ENCODE results near the gene SHISA7. TPM values are rescaled to one million over a fixed set of nuclear protein-coding genes. Genes with fewer than 3 reads are reported as not detected.

SHISA7 gene
- total and polyA plus RNA-seq, 2 of the 4 experiments (the other 2 are of a cell fraction), result not detected

- H2BK15ac ChIP-seq (ENCODE audit: low read depth, low read length), result no peak overlapping the region
- ATAC-seq (ENCODE audit: low read depth) (no peak), DNase-seq (no peak)
- H3K18ac ChIP-seq (ENCODE audit: low read depth, low read length), result no peak overlapping the region
- no peak overlapping the region for H2BK5ac ChIP-seq (ENCODE audit: low read depth, low read length, poor library complexity, severe bottlenecking)
- no TSS peak for BruUV-seq (replicated peaks)
- no peak overlapping the region for H4K91ac ChIP-seq (ENCODE audit: insufficient read depth, low read depth, low read length)
- H3K23ac ChIP-seq (ENCODE audit: low read depth, low read length), result no peak overlapping the region
- POLR2A ChIA-PET (ENCODE audit: unreplicated experiment), result no interaction called here
- no peaks in the 10 kb centered on the region for H3K79me1 ChIP-seq (ENCODE audit: low read depth in 1 of 2, low read length in 2 of 2)
- TF ChIP-seq POLR2A (IDR thresholded peaks at IDR 0.05; ENCODE audit: low read depth, low read length) (no peak), CHD1 (IDR thresholded peaks at IDR 0.05; ENCODE audit: low read depth, low read length) (no peak), CEBPB (IDR thresholded peaks at IDR 0.05; ENCODE audit: low read depth, low read length) (no peak), MAZ (IDR thresholded peaks at IDR 0.05; ENCODE audit: borderline replicate concordance, low read depth, low read length) (no peak), BHLHE40 (IDR thresholded peaks at IDR 0.05; ENCODE audit: low read depth, low read length) (no peak)
- H3K27me3 ChIP-seq (ENCODE audit: control insufficient read depth, insufficient read depth, low read length), result peaks cover 47% of the 10 kb centered on the region
- H4K8ac ChIP-seq (ENCODE audit: low read depth in 2 of 2, low read length in 2 of 2), result no peak overlapping the region
- no peak overlapping the region for H3K4ac ChIP-seq (ENCODE audit: low read depth, low read length)
- no peaks in the 10 kb centered on the region for H3K36me3 ChIP-seq (ENCODE audit: control insufficient read depth, insufficient read depth, low read length)
- H4K5ac ChIP-seq (ENCODE audit: low read depth, low read length), result no peak overlapping the region
- H3K14ac ChIP-seq (replicated peaks; ENCODE audit: low read depth, low read length), result no peak overlapping the region
- no peaks in the 10 kb centered on the region; the same call in 1 of the 2 replicates for H4K20me1 ChIP-seq (ENCODE audit: insufficient read depth, low read length)
- no peak overlapping the region for H2BK20ac ChIP-seq (ENCODE audit: low read depth, low read length)
- no peak overlapping the region for H3K27ac ChIP-seq (ENCODE audit: insufficient read depth, low read length)
- intact Hi-C loops (cut with micrococcal nuclease) (loop anchor here (5.0 kb wide), 1 partner anchor 222 kb away; no protein-coding TSS in a partner anchor), dilution Hi-C loops (cut with HindIII; ENCODE audit: low sequenced_read_pairs, unreplicated experiment) (no loop called here), in situ Hi-C loops (cut with MboI; ENCODE audit: low sequenced_read_pairs) (no loop called here)
- H3K9ac ChIP-seq (ENCODE audit: low read depth, low read length), result no peak overlapping the region
- H2AK5ac ChIP-seq (ENCODE audit: low read depth, low read length), result no peak overlapping the region
- WGBS, 2 experiments (ENCODE audit: extremely low coverage in 2 of 2, insufficient read length in 1 of 2), result 40% methylated on average over 2 of the region's 5 CpGs; no CpG with 5 or more reads in 1 of the 2 experiments
- H3K4me1 ChIP-seq (ENCODE audit: control insufficient read depth, insufficient read depth, low read length), result no peaks in the 10 kb centered on the region
- H2BK120ac ChIP-seq (ENCODE audit: low read depth, low read length), result no peak overlapping the region
- H3K9me3 ChIP-seq (ENCODE audit: control insufficient read depth, insufficient read depth, low read length), result no peaks in the 10 kb centered on the region
- no peak overlapping the region for H3K4me3 ChIP-seq (ENCODE audit: insufficient read depth, low read depth, low read length)
- no peak overlapping the region for H2AK9ac ChIP-seq (replicated peaks; ENCODE audit: low read depth, low read length, poor library complexity)
- H2AFZ ChIP-seq (replicated peaks; ENCODE audit: low read length, poor library complexity), result no peak overlapping the region
- CTCF ChIA-PET, result no interaction called here
- no peak overlapping the region for H3K56ac ChIP-seq (ENCODE audit: extremely low read depth, insufficient read depth, low read length)
- no peak overlapping the region for H3K4me2 ChIP-seq (ENCODE audit: low read depth, low read length)
- peaks cover 11% of the 10 kb centered on the region for H3K9me1 ChIP-seq (ENCODE audit: insufficient read depth, low read length)
Observed at GRCh38 chr19:55439052-55439451, 4.0 kb downstream of the SHISA7 start.

All from IMR-90 (cell line).